ENCODE data around the gene HEMK1.
A peak's percentile ranks its signal among the peaks of the same experiment; 100 is the strongest.

The HEMK1 gene

GRCh38 chr3:50585919-50586762, 16.8 kb downstream of the HEMK1 start:
- no peaks in the 10 kb centered on the region for H3K36me3 ChIP-seq (ENCODE audit: control insufficient read depth, insufficient read depth, low read length)
- no peak overlapping the region for H3K27ac ChIP-seq (ENCODE audit: low read depth, low read length)
- H3K27me3 ChIP-seq (ENCODE audit: control insufficient read depth, insufficient read depth, low read length), result no peaks in the 10 kb centered on the region
- no peak overlapping the region for H3K4me3 ChIP-seq (ENCODE audit: low read length)
- no peaks in the 10 kb centered on the region for H3K4me1 ChIP-seq (ENCODE audit: control insufficient read depth, insufficient read depth, low read length)
- H3K9ac ChIP-seq (ENCODE audit: low read length), result no peak overlapping the region

GRCh38 chr3:50586763-50587070, 17.4 kb downstream of the HEMK1 start:
- Histone ChIP-seq H3K27ac (ENCODE audit: low read depth, low read length) (no peak overlapping the region), H3K36me3 (ENCODE audit: control insufficient read depth, insufficient read depth, low read length) (no peaks in the 10 kb centered on the region), H3K9ac (ENCODE audit: low read length) (no peak overlapping the region), H3K27me3 (ENCODE audit: control insufficient read depth, insufficient read depth, low read length) (no peaks in the 10 kb centered on the region), H3K4me1 (ENCODE audit: control insufficient read depth, insufficient read depth, low read length) (no peaks in the 10 kb centered on the region), H3K4me3 (ENCODE audit: low read length) (no peak overlapping the region)

- no peak overlapping the region for H3K9ac ChIP-seq (ENCODE audit: low read length)
- H3K4me1 ChIP-seq (ENCODE audit: control insufficient read depth, insufficient read depth, low read length), result no peaks in the 10 kb centered on the region
- H3K27ac ChIP-seq (ENCODE audit: low read depth, low read length), result no peak overlapping the region
- H3K27me3 ChIP-seq (ENCODE audit: control insufficient read depth, insufficient read depth, low read length), result no peaks in the 10 kb centered on the region
- H3K36me3 ChIP-seq (ENCODE audit: control insufficient read depth, insufficient read depth, low read length), result no peaks in the 10 kb centered on the region
- no peak overlapping the region for H3K4me3 ChIP-seq (ENCODE audit: low read length)
These were observed 18.1 kb downstream of the HEMK1 start for GRCh38 chr3:50587373-50587772.

- Histone ChIP-seq H3K27ac (ENCODE audit: low read depth, low read length) (no peak overlapping the region), H3K4me3 (ENCODE audit: low read length) (no peak overlapping the region), H3K36me3 (ENCODE audit: control insufficient read depth, insufficient read depth, low read length) (no peaks in the 10 kb centered on the region), H3K9ac (ENCODE audit: low read length) (no peak overlapping the region), H3K4me1 (ENCODE audit: control insufficient read depth, insufficient read depth, low read length) (no peaks in the 10 kb centered on the region), H3K27me3 (ENCODE audit: control insufficient read depth, insufficient read depth, low read length) (no peaks in the 10 kb centered on the region)
These were observed 18.8 kb downstream of the HEMK1 start for GRCh38 chr3:50587806-50588758.

GRCh38 chr3:50588759-50589433, 19.6 kb downstream of the HEMK1 start:
- Histone ChIP-seq H3K27me3 (ENCODE audit: control insufficient read depth, insufficient read depth, low read length) (no peaks in the 10 kb centered on the region), H3K36me3 (ENCODE audit: control insufficient read depth, insufficient read depth, low read length) (no peaks in the 10 kb centered on the region), H3K9ac (ENCODE audit: low read length) (no peak overlapping the region), H3K27ac (ENCODE audit: low read depth, low read length) (no peak overlapping the region), H3K4me3 (ENCODE audit: low read length) (no peak overlapping the region), H3K4me1 (ENCODE audit: control insufficient read depth, insufficient read depth, low read length) (no peaks in the 10 kb centered on the region)

GRCh38 chr3:50591196-50591741, 21.9 kb downstream of the HEMK1 start:
- no peaks in the 10 kb centered on the region for H3K4me1 ChIP-seq (ENCODE audit: control insufficient read depth, insufficient read depth, low read length)
- no peak overlapping the region for H3K4me3 ChIP-seq (ENCODE audit: low read length)

GRCh38 chr3:50592568-50592967, 23.2 kb downstream of the HEMK1 start:
- H3K36me3 ChIP-seq (ENCODE audit: control insufficient read depth, insufficient read depth, low read length), result no peaks in the 10 kb centered on the region
- H3K4me1 ChIP-seq (ENCODE audit: control insufficient read depth, insufficient read depth, low read length), result no peaks in the 10 kb centered on the region
- H3K27me3 ChIP-seq (ENCODE audit: control insufficient read depth, insufficient read depth, low read length), result no peaks in the 10 kb centered on the region
- no peak overlapping the region for H3K4me3 ChIP-seq (ENCODE audit: low read length)
- no peak overlapping the region for H3K9ac ChIP-seq (ENCODE audit: low read length)
- no peak overlapping the region for H3K27ac ChIP-seq (ENCODE audit: low read depth, low read length)

More at GRCh38 chr3:50591196-50591741, 21.9 kb downstream of the HEMK1 start:
- Histone ChIP-seq H3K27me3 (ENCODE audit: control insufficient read depth, insufficient read depth, low read length) (no peaks in the 10 kb centered on the region), H3K9ac (ENCODE audit: low read length) (no peak overlapping the region), H3K36me3 (ENCODE audit: control insufficient read depth, insufficient read depth, low read length) (no peaks in the 10 kb centered on the region), H3K27ac (ENCODE audit: low read depth, low read length) (no peak overlapping the region)

GRCh38 chr3:50594253-50594785, 25.0 kb downstream of the HEMK1 start:
- H3K27ac ChIP-seq (ENCODE audit: low read depth, low read length), result no peak overlapping the region
- H3K4me3 ChIP-seq (ENCODE audit: low read length), result no peak overlapping the region
- no peaks in the 10 kb centered on the region for H3K36me3 ChIP-seq (ENCODE audit: control insufficient read depth, insufficient read depth, low read length)
- no peak overlapping the region for H3K9ac ChIP-seq (ENCODE audit: low read length)
- H3K4me1 ChIP-seq (ENCODE audit: control insufficient read depth, insufficient read depth, low read length), result peaks cover 3% of the 10 kb centered on the region
- H3K27me3 ChIP-seq (ENCODE audit: control insufficient read depth, insufficient read depth, low read length), result no peaks in the 10 kb centered on the region

GRCh38 chr3:50599115-50599715, 29.9 kb downstream of the HEMK1 start:
- H3K36me3 ChIP-seq (ENCODE audit: control insufficient read depth, insufficient read depth, low read length), result peaks cover 2% of the 10 kb centered on the region
- H3K27ac ChIP-seq (ENCODE audit: low read depth, low read length), result peak overlapping the region; percentile 98
- peaks cover 34% of the 10 kb centered on the region for H3K4me1 ChIP-seq (ENCODE audit: control insufficient read depth, insufficient read depth, low read length)
- no peak overlapping the region for H3K9ac ChIP-seq (ENCODE audit: low read length)
- H3K27me3 ChIP-seq (ENCODE audit: control insufficient read depth, insufficient read depth, low read length), result no peaks in the 10 kb centered on the region
- no peak overlapping the region for H3K4me3 ChIP-seq (ENCODE audit: low read length)

- peaks cover 3% of the 10 kb centered on the region for H3K36me3 ChIP-seq (ENCODE audit: control insufficient read depth, insufficient read depth, low read length)
- H3K9ac ChIP-seq (ENCODE audit: low read length), result no peak overlapping the region
- H3K27me3 ChIP-seq (ENCODE audit: control insufficient read depth, insufficient read depth, low read length), result no peaks in the 10 kb centered on the region
- H3K4me3 ChIP-seq (ENCODE audit: low read length), result no peak overlapping the region
- H3K4me1 ChIP-seq (ENCODE audit: control insufficient read depth, insufficient read depth, low read length), result peaks cover 34% of the 10 kb centered on the region
- H3K27ac ChIP-seq (ENCODE audit: low read depth, low read length), result peak overlapping the region; percentile 98
These were observed 30.4 kb downstream of the HEMK1 start for GRCh38 chr3:50599716-50600118.

- peak overlapping the region; percentile 33 for H3K9ac ChIP-seq (ENCODE audit: low read length)
- H3K27ac ChIP-seq (ENCODE audit: low read depth, low read length), result peak overlapping the region; percentile 98
- peaks cover 34% of the 10 kb centered on the region for H3K4me1 ChIP-seq (ENCODE audit: control insufficient read depth, insufficient read depth, low read length)
- H3K36me3 ChIP-seq (ENCODE audit: control insufficient read depth, insufficient read depth, low read length), result peaks cover 3% of the 10 kb centered on the region
- H3K27me3 ChIP-seq (ENCODE audit: control insufficient read depth, insufficient read depth, low read length), result no peaks in the 10 kb centered on the region
- peak overlapping the region; percentile 11 for H3K4me3 ChIP-seq (ENCODE audit: low read length)
These were observed 30.9 kb downstream of the HEMK1 start for GRCh38 chr3:50600141-50600753.

All from rectal smooth muscle tissue (tissue), 1 donor.